Cerebellar nuclear complex (tissue), 1 donor: ENCODE results near the gene OAF.

Experiments
- DNase-seq, 2 experiments: peaks; one replicate each; lab custom pipeline; 2025; lab: John Stamatoyannopoulos, UW

Gene OAF

DNA sequence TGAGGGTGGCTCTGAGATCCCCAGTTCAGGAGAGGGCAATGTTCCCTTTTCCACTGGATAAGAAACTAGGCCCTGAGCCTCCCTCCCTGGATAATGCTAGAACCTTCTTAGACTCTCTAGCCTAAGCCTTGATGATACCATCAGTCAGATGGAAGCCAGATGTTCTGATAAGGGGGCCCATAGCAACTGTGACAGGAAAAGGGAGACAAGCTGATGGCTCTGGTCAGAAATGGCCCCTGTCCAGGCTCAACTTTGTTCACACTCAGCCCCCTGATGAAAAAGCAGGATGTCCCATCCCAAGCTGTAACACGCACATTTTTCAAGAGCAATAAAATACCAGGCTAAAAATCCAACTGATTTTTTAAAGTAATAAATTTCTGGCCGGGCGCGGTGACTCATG lies 7.2 kb upstream of the OAF start:
- DNase-seq, result no peak

DNA sequence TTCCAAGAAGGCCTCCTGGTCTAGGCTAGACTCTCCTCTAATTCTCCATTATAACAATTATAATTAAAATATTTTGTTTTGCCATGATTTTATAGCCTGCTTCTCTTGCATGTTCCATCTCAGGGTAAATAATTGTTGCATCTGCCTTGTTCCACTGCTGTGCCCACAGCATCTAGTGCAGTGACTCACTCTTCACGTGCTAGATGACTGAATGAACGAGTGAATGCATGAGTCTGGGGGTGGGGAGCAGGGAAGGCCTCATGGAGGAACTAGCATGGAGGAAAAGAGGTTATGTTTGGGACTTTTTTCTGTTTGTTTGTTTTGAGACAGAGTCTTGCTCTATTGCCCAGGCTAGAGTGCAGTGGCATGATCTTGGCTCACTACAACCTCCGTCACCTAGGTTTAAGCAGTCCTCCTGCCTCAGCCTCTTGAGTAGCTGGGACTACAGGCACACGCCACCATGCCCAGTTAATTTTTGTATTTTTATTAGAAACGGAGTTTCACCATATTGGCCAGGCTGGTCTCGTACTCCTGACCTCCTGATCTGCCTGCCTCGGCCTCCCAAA lies 5.2 kb upstream of the OAF start:
- no peak for DNase-seq

GRCh38 chr11:120207512-120207911 lies 3.3 kb upstream of the OAF start:
- no peak for DNase-seq

- DNase-seq, result no peak
Observed at GRCh38 chr11:120208001-120208441, 2.8 kb upstream of the OAF start.

- DNase-seq, result no peak
Observed at GRCh38 chr11:120208777-120209176, 2.1 kb upstream of the OAF start.

GRCh38 chr11:120209746-120210625 lies 846 bp upstream of the OAF start:
- no peak for DNase-seq

- DNase-seq, result no peak
Observed at GRCh38 chr11:120211522-120212258, 858 bp downstream of the OAF start.

DNA sequence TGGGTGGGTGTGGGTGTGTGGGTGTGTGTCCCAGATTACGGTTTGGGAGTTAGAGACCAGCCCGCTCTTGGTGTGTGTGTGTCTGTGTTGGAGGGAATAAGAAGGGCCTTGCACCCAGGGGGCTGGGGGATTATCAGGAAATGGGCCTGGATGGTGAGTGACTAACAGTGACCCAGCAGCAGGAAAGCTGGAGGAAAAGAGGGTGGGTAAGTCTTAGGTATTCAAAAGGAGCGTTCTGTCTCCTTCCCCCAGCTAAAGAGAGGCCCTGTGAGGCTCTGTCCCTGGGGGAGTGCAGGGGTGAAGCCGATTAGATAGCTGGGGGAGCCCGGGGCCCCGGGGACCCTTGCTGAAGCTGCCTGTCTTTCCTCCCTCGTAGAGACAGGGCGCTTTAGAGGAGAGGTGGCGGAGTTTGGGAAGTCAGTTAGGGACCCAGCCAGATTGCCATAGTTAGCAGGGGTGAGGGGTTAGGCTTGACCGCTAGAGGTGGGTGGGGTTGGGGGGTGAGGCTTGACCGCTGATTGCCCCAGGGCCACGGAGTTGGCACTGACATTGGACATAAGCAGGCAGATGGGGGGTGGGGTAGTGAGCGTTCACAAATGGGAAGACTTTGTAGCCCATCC lies 1.5 kb downstream of the OAF start:
- no peak for DNase-seq

DNA sequence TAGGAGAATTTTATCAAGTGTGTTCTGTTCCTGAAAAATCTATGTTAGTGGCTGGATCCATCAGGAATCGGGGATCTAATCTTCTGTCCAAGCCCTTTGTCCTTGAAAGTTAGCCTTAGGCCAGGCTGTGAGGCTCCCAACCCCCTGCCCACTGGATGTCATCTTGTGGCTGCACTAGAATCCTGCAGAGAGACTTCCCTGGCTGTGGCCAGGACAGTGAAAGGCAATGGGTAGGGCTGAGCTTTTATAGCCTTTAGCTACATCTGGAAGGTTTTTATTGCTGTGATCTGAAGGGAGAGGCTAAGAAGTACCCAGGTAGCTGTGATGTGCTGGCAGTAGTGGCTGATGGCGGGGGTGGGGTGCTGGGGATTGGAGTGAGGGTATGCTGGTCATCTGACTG lies 2.1 kb downstream of the OAF start:
- DNase-seq, result no peak

DNA sequence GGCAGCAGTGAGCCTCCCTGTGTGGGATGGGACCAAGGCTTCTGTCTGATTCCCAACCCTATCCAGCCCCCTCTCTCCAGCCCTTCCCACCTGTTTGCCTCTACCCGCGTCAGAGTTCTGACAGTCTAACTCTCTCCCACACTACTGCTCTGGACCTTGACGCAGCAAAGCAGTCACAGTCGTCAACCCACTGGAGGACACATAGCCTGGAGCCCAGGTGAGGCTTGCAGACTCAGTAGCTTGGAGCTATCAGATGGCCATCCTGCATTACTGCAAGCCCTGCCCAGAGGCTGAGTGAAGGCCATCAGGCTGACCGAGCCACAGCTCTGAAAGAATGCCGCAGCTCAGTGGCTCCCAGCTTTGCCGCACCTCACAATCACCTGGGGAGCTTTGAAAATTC lies 3.7 kb downstream of the OAF start:
- no peak for DNase-seq

GRCh38 chr11:120215634-120216033 lies 4.8 kb downstream of the OAF start:
- DNase-seq, result no peak

GRCh38 chr11:120216426-120217102 lies 5.7 kb downstream of the OAF start:
- DNase-seq, result no peak

DNA sequence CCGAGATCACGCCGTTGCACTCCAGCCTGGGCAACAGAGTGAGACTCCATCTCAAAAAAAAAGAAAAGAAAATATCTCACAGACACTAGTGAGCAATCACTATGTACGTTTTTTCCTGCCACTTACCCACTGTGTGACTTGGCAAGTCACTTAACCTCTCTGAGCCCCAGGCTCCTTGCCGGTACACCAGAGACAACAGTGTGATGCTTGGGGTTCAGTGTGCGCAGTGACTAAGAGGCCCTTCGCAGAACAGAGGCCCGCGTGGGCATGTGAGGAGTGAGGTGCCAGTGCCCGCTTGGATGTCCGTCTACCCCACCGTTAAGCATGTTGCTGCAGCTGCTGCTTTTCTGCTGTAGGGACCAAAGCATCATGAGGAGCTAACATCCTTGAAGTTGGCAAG lies 6.7 kb downstream of the OAF start:
- no peak for DNase-seq

GRCh38 chr11:120217941-120218694 lies 7.3 kb downstream of the OAF start:
- no peak for DNase-seq

DNA sequence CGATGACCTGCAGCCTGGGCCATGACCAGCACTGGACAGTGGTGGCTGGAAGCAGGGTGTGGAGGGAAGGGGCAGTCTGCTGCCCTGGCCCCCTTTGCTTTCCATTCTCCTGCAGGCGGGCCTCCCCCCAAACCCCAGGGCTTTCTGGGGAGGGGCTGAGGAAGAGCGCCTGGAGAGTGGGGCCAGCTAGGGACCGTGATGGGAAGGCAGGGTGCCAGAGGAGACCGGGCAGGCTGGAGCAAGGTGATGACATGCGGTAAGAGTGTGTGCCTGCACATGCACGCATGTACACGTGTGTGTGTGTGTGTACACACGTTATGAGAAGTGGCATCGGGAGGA lies 7.8 kb downstream of the OAF start:
- DNase-seq, result no peak

DNA sequence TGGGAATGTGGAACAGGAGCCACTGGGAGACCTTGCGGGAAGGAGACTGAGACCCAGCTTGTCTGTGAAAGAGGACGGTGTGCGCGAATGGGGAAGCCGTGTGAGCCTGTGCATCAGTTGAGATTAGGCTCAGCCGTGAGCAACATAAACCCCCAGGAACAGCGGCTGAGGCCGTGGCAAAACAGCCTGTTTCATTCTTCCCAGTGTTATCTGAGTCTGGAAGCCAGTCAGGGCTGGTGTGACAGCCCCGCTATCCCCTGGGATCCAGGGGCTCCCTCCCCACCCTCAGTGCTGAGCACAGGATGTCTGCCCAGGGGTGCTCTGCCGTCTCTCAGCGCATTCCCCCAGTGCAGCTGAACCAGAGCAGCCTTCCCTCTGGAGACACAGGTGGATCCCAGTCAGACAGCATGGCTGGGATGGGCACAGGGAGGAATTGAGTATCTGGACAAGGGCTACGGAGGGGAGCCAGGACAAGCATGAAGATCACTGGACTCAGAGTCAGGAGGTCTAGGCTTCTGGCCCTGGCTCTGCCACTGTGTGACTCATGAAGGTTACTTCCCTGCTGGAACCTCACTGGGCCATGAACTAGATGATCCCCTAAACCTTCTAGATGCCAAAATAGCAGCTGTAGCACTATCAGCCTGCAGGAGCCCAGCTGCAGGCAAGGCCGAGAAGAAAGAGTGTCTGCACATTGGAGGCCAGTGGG lies 8.6 kb downstream of the OAF start:
- DNase-seq, result no peak

- DNase-seq, result no peak
Observed at GRCh38 chr11:120219938-120220746, 9.3 kb downstream of the OAF start.

DNA sequence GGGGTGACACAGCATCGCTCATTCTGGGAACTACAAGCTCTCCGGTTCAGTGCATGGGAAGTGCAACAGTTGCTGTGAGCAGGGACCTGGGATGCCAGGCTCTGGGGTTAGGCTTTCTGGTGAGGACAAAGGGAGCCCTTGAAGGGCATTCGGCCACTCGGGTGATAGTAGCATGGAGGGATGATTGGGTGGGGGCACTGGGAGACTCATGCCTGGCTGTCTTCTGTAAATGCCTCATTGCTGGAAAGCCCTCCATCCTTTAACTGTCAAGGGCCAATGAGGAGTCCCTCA lies 9.9 kb downstream of the OAF start:
- DNase-seq, result no peak

DNA sequence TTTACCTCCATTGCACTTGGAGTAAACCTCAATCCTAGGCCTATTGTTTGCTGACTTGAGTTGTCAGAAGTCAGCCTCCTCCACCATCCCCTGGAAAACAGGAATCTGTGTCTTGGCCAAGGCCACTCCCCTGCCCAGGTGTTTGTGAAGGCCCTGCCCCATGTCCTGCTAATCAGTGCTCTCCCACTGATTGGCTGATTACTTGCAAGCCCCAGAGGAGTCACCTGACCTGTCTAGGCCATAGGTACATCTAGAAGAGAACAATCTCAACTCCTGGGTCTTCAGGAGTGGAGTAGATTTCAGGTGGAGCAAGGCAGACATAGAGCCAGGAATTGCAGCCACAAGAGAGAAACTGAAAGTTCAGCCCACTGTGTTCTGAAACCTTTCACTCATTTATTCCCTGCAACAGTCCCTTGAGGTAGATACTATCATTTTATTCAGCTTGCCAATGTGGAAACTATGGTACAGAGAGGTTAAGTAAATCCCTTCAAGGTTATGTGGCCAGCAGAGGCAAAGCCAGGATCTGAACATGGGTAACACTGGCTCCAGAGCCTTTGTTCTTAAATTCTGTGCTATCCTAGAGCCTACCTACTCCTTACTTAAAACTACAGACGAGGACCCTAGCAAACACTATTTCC lies 10.4 kb downstream of the OAF start:
- DNase-seq, result no peak

DNA sequence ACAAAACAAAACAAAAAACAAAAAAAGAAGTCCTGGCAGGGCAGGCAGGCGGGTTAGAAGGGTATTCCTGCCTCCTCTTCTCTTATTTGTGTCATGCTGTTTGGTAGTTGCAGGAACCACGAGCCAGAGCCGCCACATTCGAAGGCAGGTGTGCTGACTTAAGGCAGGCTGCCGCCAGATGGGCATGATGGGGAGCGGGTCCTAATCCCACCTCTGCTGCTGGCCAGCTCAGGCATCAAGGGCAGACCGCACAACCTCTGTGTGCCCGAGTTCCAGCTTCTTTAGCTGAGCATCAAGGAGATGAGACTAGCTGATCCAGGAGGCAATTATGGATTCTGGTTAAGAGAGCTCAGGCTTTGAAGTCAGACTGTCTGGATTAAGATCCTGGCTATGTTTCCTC lies 12.1 kb downstream of the OAF start:
- DNase-seq, result no peak
